Measurements from ENCODE around the gene NOS1. TPM values are rescaled to one million over a fixed set of nuclear protein-coding genes. Genes with fewer than 3 reads are reported as not detected.

Gene NOS1
- total and polyA plus RNA-seq, 2 of the 8 experiments (the other 6 are each of a cell fraction or from before 2014, with no cell fraction given), result 1.5 to 2.0 TPM

GRCh38 chr12:117330441-117331113 is 30.8 kb downstream of the NOS1 start:
- peak in 2 of 3 experiments; percentile 35 to 36; a peak in 3 of 4 replicates for TF ChIP-seq CTCF (IDR thresholded peaks at IDR 0.05; ENCODE audit: control extremely low read depth in 1 of 3, insufficient read depth in 1 of 3, low read depth in 1 of 3, low read length in 3 of 3)
- peak in 1 of 2 experiments; percentile 11; a peak in 1 of 4 replicates for TF ChIP-seq RAD21 (IDR thresholded peaks at IDR 0.05 in 1 of 2, conservative IDR thresholded peaks at IDR 0.05 in 1 of 2; ENCODE audit: low read depth in 2 of 2, low read length in 2 of 2)
- no peak for TF ChIP-seq CEBPB (IDR thresholded peaks at IDR 0.05; ENCODE audit: low read depth, low read length)
- Histone ChIP-seq H2BK5ac (ENCODE audit: low read depth, low read length) (no peak overlapping the region), H2BK20ac (ENCODE audit: low read length) (no peak overlapping the region), H3K9ac (replicated peaks in 1 of 4; ENCODE audit: extremely low read depth in 1 of 4, low read depth in 3 of 4, low read length in 3 of 4) (no peak overlapping the region), H4K5ac (ENCODE audit: insufficient read length, low read depth, low read length) (no peak overlapping the region), H2BK12ac (ENCODE audit: low read depth, low read length) (no peak overlapping the region), H2BK120ac (replicated peaks; ENCODE audit: low read depth, low read length) (no peak overlapping the region), H3K56ac (replicated peaks; ENCODE audit: insufficient read length, low read depth, low read length) (no peak overlapping the region), H3K79me2 (ENCODE audit: control insufficient read depth in 1 of 2, insufficient read depth in 2 of 2, low read length in 2 of 2) (no peaks in the 10 kb centered on the region), H3K23ac (ENCODE audit: insufficient read length) (no peak overlapping the region), H4K8ac (ENCODE audit: extremely low read depth, insufficient read depth, low read length) (no peak overlapping the region), H3K36me3 (ENCODE audit: control insufficient read depth in 2 of 4, insufficient read depth in 4 of 4, low read length in 3 of 4) (no peaks in the 10 kb centered on the region), H3K14ac (ENCODE audit: insufficient read length) (no peak overlapping the region), H3K4me1 (replicated peaks in 1 of 4; ENCODE audit: control insufficient read depth in 3 of 4, insufficient read depth in 4 of 4, low read length in 3 of 4) (peaks cover 0 to 5% (median 0%) of the 10 kb centered on the region in 4 experiments; a peak in 3 of 7 replicates), H3K23me2 (ENCODE audit: low read depth, low read length) (no peaks in the 10 kb centered on the region), H3K27ac (ENCODE audit: low read depth, low read length) (no peak overlapping the region), H2BK15ac (ENCODE audit: low read length) (no peak overlapping the region), H3K79me1 (ENCODE audit: low read depth, low read length) (no peaks in the 10 kb centered on the region), H3K27me3 (replicated peaks in 1 of 4; ENCODE audit: control insufficient read depth in 3 of 4, extremely low read depth in 1 of 4, insufficient read depth in 3 of 4, low read length in 3 of 4) (no peaks in the 10 kb centered on the region), H2AFZ (ENCODE audit: low read length) (no peak overlapping the region), H3K4me3 (ENCODE audit: extremely low read depth in 1 of 4, insufficient read depth in 2 of 4, low read depth in 3 of 4, low read length in 4 of 4) (no peak overlapping the region), H2AK5ac (ENCODE audit: low read depth, low read length) (no peak overlapping the region), H3K18ac (ENCODE audit: extremely low read depth, low read length) (no peak overlapping the region), H3K4ac (replicated peaks; ENCODE audit: insufficient read length, low read depth, low read length) (no peak overlapping the region), H4K91ac (replicated peaks; ENCODE audit: insufficient read length, low read length) (no peak overlapping the region), H4K20me1 (replicated peaks in 1 of 2; ENCODE audit: control insufficient read depth in 1 of 2, insufficient read depth in 2 of 2, low read length in 2 of 2) (no peaks in the 10 kb centered on the region), H3K9me3 (ENCODE audit: insufficient read depth in 2 of 2, low read depth in 1 of 2, low read length in 1 of 2) (no peaks in the 10 kb centered on the region), H3K4me2 (ENCODE audit: insufficient read depth in 1 of 2, low read depth in 2 of 2, low read length in 2 of 2) (no peak overlapping the region)
- 90% methylated on average over 26 of the region's 27 CpGs; no CpG with 5 or more reads in 1 of the 2 experiments for WGBS, 2 experiments (ENCODE audit: extremely low coverage in 1 of 2, insufficient coverage in 1 of 2, insufficient read length in 1 of 2, insufficient replicate concordance in 2 of 2, low coverage in 1 of 2, low lambda C conversion rate in 2 of 2, missing lambda C conversion rate in 1 of 2)
- DNase-seq (ENCODE audit: low read depth in 1 of 2, low spot score in 2 of 2) (no peak), FAIRE-seq (no peak)
- POLR2A ChIA-PET (ENCODE audit: partially characterized antibody), result no interaction called here
- CTCF ChIA-PET (ENCODE audit: partially characterized antibody), result interaction anchor here (0.6 to 2.2 kb wide), 12 partner anchors 9 to 519 kb away, joined by 3 to 10 read pairs (median 4); no protein-coding TSS in a partner anchor

Data from H1 (cell line).